CD4-positive, CD25-positive, alpha-beta regulatory T cell (primary cell): ENCODE results near the gene ELMO1. TPM values are rescaled to one million over a fixed set of nuclear protein-coding genes. Genes with fewer than 3 reads are reported as not detected.

Experiments used
- ATAC-seq, 2 donors: fragments of 150-1000 bp; cut with Tn5 transposase; one replicate each; pipeline ENCODE4 v1.10.0; 2021; ENCODE audit warnings: low read depth in 2 of 2, moderate number of reproducible peaks in 2 of 2, moderate library complexity in 1 of 2
- DNase-seq, 3 donors: peaks; one replicate each; pipeline versions ENCODE4 v3.0.0 to v3.0.0-alpha.2; 2012 to 2022; ENCODE audit warnings: mixed read lengths in 1 of 3
- H3K27ac ChIP-seq: one replicate; pipeline ENCODE4 v1.7.0; 2013; ENCODE audit warnings: mild to moderate bottlenecking, low read length; ENCODE audit not compliant: insufficient read depth, poor library complexity, severe bottlenecking
- H3K27me3 ChIP-seq: one replicate; pipeline ENCODE4 v1.7.0; 2013; ENCODE audit warnings: low read length; ENCODE audit not compliant: control insufficient read depth, insufficient read depth
- H3K36me3 ChIP-seq: one replicate; pipeline ENCODE4 v1.7.0; 2013; ENCODE audit warnings: mild to moderate bottlenecking, low read length, moderate library complexity; ENCODE audit not compliant: control insufficient read depth, insufficient read depth
- H3K4me1 ChIP-seq: 2 replicates; pipeline ENCODE4 v1.7.0; 2013; ENCODE audit warnings: mild to moderate bottlenecking, low read length; ENCODE audit not compliant: insufficient read depth, control insufficient read depth, poor library complexity, severe bottlenecking
- H3K4me3 ChIP-seq: one replicate; pipeline ENCODE4 v1.7.0; 2013; ENCODE audit warnings: low read depth, mild to moderate bottlenecking, low read length, moderate library complexity
- H3K9me3 ChIP-seq, 2 experiments: 1 replicate in 1 of 2; 2 replicates in 1 of 2; pipeline ENCODE4 v1.7.0; 2013; ENCODE audit warnings: low read length in 2 of 2, mild to moderate bottlenecking in 1 of 2, moderate library complexity in 1 of 2; ENCODE audit not compliant: control insufficient read depth in 2 of 2
- H3K27ac Mint-ChIP-seq, 3 donors: one replicate each; pipeline ENCODE4 v1.8.0; 2020 to 2022; ENCODE audit warnings: mild to moderate bottlenecking in 3 of 3, mixed read lengths in 3 of 3, moderate library complexity in 2 of 3
- H3K27me3 Mint-ChIP-seq: one replicate; pipeline ENCODE4 v1.8.0; 2022; ENCODE audit warnings: mild to moderate bottlenecking, mixed read lengths
- H3K36me3 Mint-ChIP-seq: one replicate; pipeline ENCODE4 v1.8.0; 2020; ENCODE audit warnings: mixed read lengths
- H3K4me1 Mint-ChIP-seq, 4 donors: one replicate each; pipeline ENCODE4 v1.8.0; 2020 to 2022; ENCODE audit warnings: mixed read lengths in 4 of 4, mild to moderate bottlenecking in 1 of 4
- H3K4me3 Mint-ChIP-seq, 4 donors: one replicate each; pipeline ENCODE4 v1.8.0; 2020 to 2022; ENCODE audit warnings: mild to moderate bottlenecking in 4 of 4, mixed read lengths in 4 of 4, moderate library complexity in 3 of 4
- H3K9me3 Mint-ChIP-seq, 7 donors: one replicate each; pipeline ENCODE4 v1.8.0; 2020 to 2022; ENCODE audit warnings: mixed read lengths in 7 of 7, mild to moderate bottlenecking in 3 of 7, moderate library complexity in 2 of 7
- polyA plus RNA-seq, 4 donors: library from polyadenylated mRNA; unstranded; fragments of 300-500 nt; fragmentation: Illumina TruSeq; gene quantifications; one replicate each; pipeline ENCODE4 v1.2.3, GENCODE V29; 2021
- total RNA-seq: library from RNA; stranded (reverse); gene quantifications from one replicate; pipeline ENCODE4 v1.2.3, GENCODE V29; 2022

Gene ELMO1
- total and polyA plus RNA-seq, 5 donors from 2014 or later, result 39.5 to 162 (median 53.5) TPM

GRCh38 chr7:37424521-37424920 lies 24.1 kb downstream of the ELMO1 start:
- no peak overlapping the region for H3K4me3 ChIP-seq
- H3K4me1 Mint-ChIP-seq, result peaks cover 0 to 25% (median 9%) of the 10 kb centered on the region in 4 donors
- H3K4me1 ChIP-seq, result no peaks in the 10 kb centered on the region
- H3K9me3 Mint-ChIP-seq, result no peaks in the 10 kb centered on the region
- H3K27ac ChIP-seq, result no peak overlapping the region
- ATAC-seq, result no peak
- no peaks in the 10 kb centered on the region for H3K36me3 ChIP-seq
- DNase-seq, result no peak
- no peaks in the 10 kb centered on the region for H3K27me3 ChIP-seq
- H3K9me3 ChIP-seq, result no peaks in the 10 kb centered on the region
- H3K36me3 Mint-ChIP-seq, result peaks cover 17% of the 10 kb centered on the region
- H3K27me3 Mint-ChIP-seq, result no peaks in the 10 kb centered on the region
- no peak overlapping the region for H3K27ac Mint-ChIP-seq
- no peak overlapping the region for H3K4me3 Mint-ChIP-seq

GRCh38 chr7:37421861-37422500 lies 26.7 kb downstream of the ELMO1 start:
- H3K27me3 Mint-ChIP-seq, result no peaks in the 10 kb centered on the region

DNA sequence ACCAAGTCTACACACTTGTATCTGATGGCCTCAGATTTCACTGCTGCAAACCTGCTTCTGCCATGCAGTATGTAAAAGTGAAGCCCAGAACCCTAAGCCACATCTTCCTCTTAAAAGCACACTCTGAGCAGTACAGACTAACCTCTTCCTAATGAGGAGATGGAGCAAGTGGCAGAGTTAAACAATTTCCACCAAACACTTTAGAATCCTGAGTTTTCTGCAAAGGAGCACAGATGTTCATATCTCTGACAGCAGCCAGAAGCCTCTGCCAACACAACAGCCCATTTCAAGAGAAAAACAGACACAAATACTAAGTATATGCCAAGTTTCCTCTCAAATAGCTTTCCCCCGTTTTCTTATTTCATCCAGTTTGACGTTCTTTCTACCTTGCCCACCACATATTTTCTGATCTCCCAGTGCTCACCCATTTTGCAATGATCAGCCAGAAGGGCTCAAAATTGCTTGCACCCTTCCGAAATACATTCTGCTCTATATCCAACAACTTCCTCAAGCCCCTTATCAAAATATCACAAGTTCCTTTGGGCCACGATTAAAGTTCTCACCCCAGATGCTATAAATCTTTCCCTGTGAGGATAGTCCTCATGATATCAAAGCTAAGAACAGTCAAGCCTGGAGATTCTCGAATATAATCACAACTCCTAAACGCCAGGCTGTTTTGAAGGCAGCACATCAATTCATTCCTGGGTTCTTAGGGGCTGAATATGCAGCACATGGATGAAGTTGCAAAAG lies 27.5 kb downstream of the ELMO1 start:
- ATAC-seq (no peak), DNase-seq (no peak)
- no peak overlapping the region for H3K4me3 Mint-ChIP-seq
- peaks cover 0 to 37% (median 10%) of the 10 kb centered on the region in 4 donors for H3K4me1 Mint-ChIP-seq
- Histone ChIP-seq H3K36me3 (no peaks in the 10 kb centered on the region), H3K4me3 (no peak overlapping the region), H3K27me3 (no peaks in the 10 kb centered on the region), H3K27ac (no peak overlapping the region), H3K4me1 (no peaks in the 10 kb centered on the region), H3K9me3 (no peaks in the 10 kb centered on the region)
- H3K27ac Mint-ChIP-seq, result peak overlapping the region in 1 of 3 donors; percentile 2
- no peaks in the 10 kb centered on the region for H3K36me3 Mint-ChIP-seq
- no peaks in the 10 kb centered on the region for H3K9me3 Mint-ChIP-seq
- no peaks in the 10 kb centered on the region for H3K27me3 Mint-ChIP-seq

More at GRCh38 chr7:37421861-37422500, 26.7 kb downstream of the ELMO1 start:
- Histone ChIP-seq H3K27me3 (no peaks in the 10 kb centered on the region), H3K36me3 (no peaks in the 10 kb centered on the region), H3K27ac (no peak overlapping the region), H3K9me3 (no peaks in the 10 kb centered on the region), H3K4me3 (no peak overlapping the region), H3K4me1 (no peaks in the 10 kb centered on the region)
- Mint-ChIP-seq H3K9me3 (no peaks in the 10 kb centered on the region), H3K4me3 (no peak overlapping the region), H3K4me1 (peaks cover 0 to 36% (median 12%) of the 10 kb centered on the region in 4 donors), H3K27ac (no peak overlapping the region), H3K36me3 (peaks cover 5% of the 10 kb centered on the region)
- ATAC-seq, result no peak
- no peak for DNase-seq

- Mint-ChIP-seq H3K4me1 (peaks cover 0 to 39% (median 10%) of the 10 kb centered on the region in 4 donors), H3K4me3 (no peak overlapping the region), H3K27ac (no peak overlapping the region), H3K9me3 (no peaks in the 10 kb centered on the region), H3K36me3 (no peaks in the 10 kb centered on the region), H3K27me3 (no peaks in the 10 kb centered on the region)
- H3K4me3 ChIP-seq, result no peak overlapping the region
- DNase-seq (no peak), ATAC-seq (peak in 1 of 2 donors; percentile 37)
- no peaks in the 10 kb centered on the region for H3K4me1 ChIP-seq
- H3K36me3 ChIP-seq, result no peaks in the 10 kb centered on the region
- no peaks in the 10 kb centered on the region for H3K9me3 ChIP-seq
- no peak overlapping the region for H3K27ac ChIP-seq
- no peaks in the 10 kb centered on the region for H3K27me3 ChIP-seq
These were observed 29.2 kb downstream of the ELMO1 start for GRCh38 chr7:37419496-37419895.

GRCh38 chr7:37418381-37418780 lies 30.3 kb downstream of the ELMO1 start:
- H3K27ac ChIP-seq, result no peak overlapping the region
- no peaks in the 10 kb centered on the region for H3K27me3 Mint-ChIP-seq
- H3K27ac Mint-ChIP-seq, result peak overlapping the region in 1 of 3 donors; percentile 33
- H3K4me1 Mint-ChIP-seq, result peaks cover 0 to 38% (median 10%) of the 10 kb centered on the region in 4 donors
- H3K9me3 Mint-ChIP-seq, result no peaks in the 10 kb centered on the region
- no peaks in the 10 kb centered on the region for H3K36me3 ChIP-seq
- H3K9me3 ChIP-seq, result no peaks in the 10 kb centered on the region
- H3K4me1 ChIP-seq, result no peaks in the 10 kb centered on the region
- no peaks in the 10 kb centered on the region for H3K36me3 Mint-ChIP-seq
- DNase-seq (no peak), ATAC-seq (no peak)
- H3K27me3 ChIP-seq, result no peaks in the 10 kb centered on the region
- no peak overlapping the region for H3K4me3 ChIP-seq
- H3K4me3 Mint-ChIP-seq, result no peak overlapping the region

DNA sequence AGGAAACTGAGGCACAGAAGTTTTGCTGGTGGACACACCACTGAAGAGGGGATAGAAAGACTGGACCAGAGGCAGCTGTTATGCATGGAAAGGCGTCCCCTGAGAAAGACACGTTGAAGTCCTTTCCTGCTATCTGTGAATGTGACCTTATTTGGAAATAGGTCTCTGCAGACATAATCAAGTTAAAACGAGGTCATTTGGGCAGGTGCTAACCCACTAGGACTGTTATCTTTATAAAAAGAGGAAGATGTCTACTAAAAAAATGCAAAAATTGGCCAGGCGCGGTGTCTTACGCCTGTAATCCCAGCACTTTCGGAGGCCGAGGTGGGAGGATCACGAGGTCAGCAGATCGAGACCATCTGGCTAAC lies 31.6 kb downstream of the ELMO1 start:
- no peaks in the 10 kb centered on the region for H3K9me3 ChIP-seq
- ATAC-seq (no peak), DNase-seq (no peak)
- Mint-ChIP-seq H3K4me3 (no peak overlapping the region), H3K9me3 (peaks cover 0 to 4% (median 0%) of the 10 kb centered on the region in 7 donors), H3K36me3 (no peaks in the 10 kb centered on the region), H3K4me1 (peaks cover under 1 to 49% (median 14%) of the 10 kb centered on the region in 4 donors), H3K27ac (no peak overlapping the region), H3K27me3 (no peaks in the 10 kb centered on the region)
- no peak overlapping the region for H3K4me3 ChIP-seq
- H3K4me1 ChIP-seq, result no peaks in the 10 kb centered on the region
- no peak overlapping the region for H3K27ac ChIP-seq
- no peaks in the 10 kb centered on the region for H3K36me3 ChIP-seq
- H3K27me3 ChIP-seq, result no peaks in the 10 kb centered on the region

GRCh38 chr7:37416378-37417106 lies 32.1 kb downstream of the ELMO1 start:
- H3K27me3 Mint-ChIP-seq, result no peaks in the 10 kb centered on the region
- Histone ChIP-seq H3K27ac (no peak overlapping the region), H3K36me3 (no peaks in the 10 kb centered on the region), H3K27me3 (no peaks in the 10 kb centered on the region), H3K4me1 (peaks cover 3% of the 10 kb centered on the region), H3K9me3 (no peaks in the 10 kb centered on the region), H3K4me3 (no peak overlapping the region)
- H3K4me1 Mint-ChIP-seq, result peaks cover 6 to 54% (median 19%) of the 10 kb centered on the region in 4 donors
- H3K9me3 Mint-ChIP-seq, result peaks cover 0 to 4% (median 1%) of the 10 kb centered on the region in 7 donors
- no peaks in the 10 kb centered on the region for H3K36me3 Mint-ChIP-seq
- DNase-seq, result no peak
- ATAC-seq, result no peak
- H3K4me3 Mint-ChIP-seq, result no peak overlapping the region
- no peak overlapping the region for H3K27ac Mint-ChIP-seq
